Activated naive CD8-positive, alpha-beta T cell treated with anti-CD3 and anti-CD28 coated beads for 36 hours (primary cell): ENCODE data around the gene NUAK1. TPM values are rescaled to one million over a fixed set of nuclear protein-coding genes. Genes with fewer than 3 reads are reported as not detected.

Experiments used
- DNase-seq: peaks from one replicate; pipeline ENCODE4 v3.0.0; 2021
- H3K27ac Mint-ChIP-seq: one replicate; pipeline ENCODE4 v1.8.0; 2022; ENCODE audit warnings: mild to moderate bottlenecking, moderate library complexity, mixed read lengths
- H3K27me3 Mint-ChIP-seq: one replicate; pipeline ENCODE4 v1.8.0; 2022; ENCODE audit warnings: mild to moderate bottlenecking, mixed read lengths
- H3K36me3 Mint-ChIP-seq: one replicate; pipeline ENCODE4 v1.8.0; 2021; ENCODE audit warnings: mild to moderate bottlenecking, mixed read lengths
- H3K4me1 Mint-ChIP-seq: one replicate; pipeline ENCODE4 v1.8.0; 2021; ENCODE audit warnings: mixed read lengths
- H3K4me3 Mint-ChIP-seq: one replicate; pipeline ENCODE4 v1.8.0; 2022; ENCODE audit warnings: mild to moderate bottlenecking, moderate library complexity, mixed read lengths
- H3K9me3 Mint-ChIP-seq: one replicate; pipeline ENCODE4 v1.8.0; 2022; ENCODE audit warnings: mixed read lengths
- total RNA-seq, 2 experiments: library from RNA; stranded (reverse); gene quantifications; one replicate each; pipeline ENCODE4 v1.2.3, GENCODE V29; 2021

Gene NUAK1
- total RNA-seq, 2 experiments from 2014 or later, result not detected

DNA sequence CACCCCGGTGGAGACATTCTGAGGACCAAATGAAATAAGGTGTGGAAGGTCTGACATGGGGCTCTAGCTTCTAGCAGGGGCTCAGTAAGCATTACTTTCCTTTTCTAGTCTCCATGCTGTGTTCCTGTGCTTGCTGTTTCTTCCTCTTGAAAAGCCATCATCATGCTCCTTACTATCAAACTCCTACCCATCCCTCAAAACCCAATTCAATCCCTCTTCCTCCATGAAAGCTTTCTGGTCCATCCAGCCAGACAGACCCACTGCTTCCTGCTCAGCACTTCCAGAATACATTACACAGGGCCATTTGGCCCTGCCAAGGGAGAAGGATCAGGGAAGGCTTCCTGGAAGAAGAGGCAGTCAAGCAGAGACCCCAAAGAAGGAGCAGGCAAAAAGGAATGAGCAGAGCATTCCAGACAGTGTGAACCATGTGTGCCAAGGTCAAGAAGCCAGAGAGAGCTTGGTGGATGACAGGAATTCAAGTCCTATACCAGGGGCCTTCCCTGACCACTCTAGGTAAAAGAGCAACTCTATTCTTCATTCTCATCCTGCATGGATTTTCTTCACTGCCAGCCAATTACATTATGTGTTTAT lies 59.5 kb downstream of the NUAK1 start:
- Mint-ChIP-seq H3K4me1 (no peaks in the 10 kb centered on the region), H3K9me3 (no peaks in the 10 kb centered on the region), H3K27me3 (peaks cover 40% of the 10 kb centered on the region), H3K36me3 (no peaks in the 10 kb centered on the region), H3K27ac (no peak overlapping the region), H3K4me3 (no peak overlapping the region)
- no peak for DNase-seq

- H3K9me3 Mint-ChIP-seq, result no peaks in the 10 kb centered on the region
- H3K4me1 Mint-ChIP-seq, result no peaks in the 10 kb centered on the region
- H3K27me3 Mint-ChIP-seq, result peaks cover 32% of the 10 kb centered on the region
- no peaks in the 10 kb centered on the region for H3K36me3 Mint-ChIP-seq
- H3K4me3 Mint-ChIP-seq, result no peak overlapping the region
- no peak overlapping the region for H3K27ac Mint-ChIP-seq
- no peak for DNase-seq
These were observed 60.3 kb downstream of the NUAK1 start for GRCh38 chr12:106078358-106079010.

DNA sequence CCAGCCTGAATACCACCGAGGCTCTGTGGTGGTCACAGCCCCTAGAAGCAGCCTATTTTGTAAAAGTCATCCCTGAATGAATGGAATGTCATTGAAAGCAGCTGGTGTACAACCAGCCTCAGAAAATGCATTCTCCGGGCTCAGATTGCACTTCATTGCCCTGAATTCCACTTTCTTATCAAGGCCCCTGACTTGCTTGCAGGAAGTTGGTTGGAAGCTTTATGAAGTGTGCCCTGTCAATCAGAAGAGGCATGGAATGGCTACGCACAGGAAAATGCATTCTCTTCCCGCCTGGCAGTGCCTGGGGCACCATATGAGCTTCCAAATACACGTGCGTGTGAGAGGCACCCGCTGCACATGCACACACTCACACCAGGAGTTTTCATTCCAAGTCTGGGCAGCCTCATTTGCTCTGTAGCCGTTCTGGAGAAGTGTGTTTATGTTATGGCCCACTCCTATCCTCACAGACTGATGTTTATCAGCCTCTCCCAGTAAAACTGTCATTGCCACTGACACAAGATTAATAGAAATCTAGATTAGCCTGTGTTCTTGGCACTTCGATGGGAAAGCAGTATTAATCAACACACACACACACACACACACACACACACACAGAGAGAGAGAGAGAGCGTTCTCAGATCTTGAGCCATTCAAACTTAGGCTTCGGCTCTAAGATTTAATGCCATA lies 63.9 kb downstream of the NUAK1 start:
- no peaks in the 10 kb centered on the region for H3K36me3 Mint-ChIP-seq

GRCh38 chr12:106074361-106074705 lies 64.4 kb downstream of the NUAK1 start:
- Mint-ChIP-seq H3K9me3 (no peaks in the 10 kb centered on the region), H3K27ac (no peak overlapping the region), H3K4me3 (no peak overlapping the region), H3K4me1 (no peaks in the 10 kb centered on the region), H3K36me3 (no peaks in the 10 kb centered on the region), H3K27me3 (peaks cover 39% of the 10 kb centered on the region)
- no peak for DNase-seq

More for the DNA sequence above, 63.9 kb downstream of the NUAK1 start:
- DNase-seq, result no peak
- Mint-ChIP-seq H3K27me3 (peaks cover 41% of the 10 kb centered on the region), H3K9me3 (no peaks in the 10 kb centered on the region), H3K27ac (no peak overlapping the region), H3K4me3 (no peak overlapping the region), H3K4me1 (no peaks in the 10 kb centered on the region)

GRCh38 chr12:106073179-106073578 lies 65.6 kb downstream of the NUAK1 start:
- H3K36me3 Mint-ChIP-seq, result no peaks in the 10 kb centered on the region

GRCh38 chr12:106072751-106073150 lies 66.0 kb downstream of the NUAK1 start:
- Mint-ChIP-seq H3K27ac (no peak overlapping the region), H3K4me1 (no peaks in the 10 kb centered on the region), H3K4me3 (no peak overlapping the region), H3K36me3 (no peaks in the 10 kb centered on the region), H3K9me3 (no peaks in the 10 kb centered on the region), H3K27me3 (peaks cover 35% of the 10 kb centered on the region)
- DNase-seq, result no peak

More at GRCh38 chr12:106073179-106073578, 65.6 kb downstream of the NUAK1 start:
- no peak overlapping the region for H3K4me3 Mint-ChIP-seq
- H3K9me3 Mint-ChIP-seq, result no peaks in the 10 kb centered on the region
- peaks cover 35% of the 10 kb centered on the region for H3K27me3 Mint-ChIP-seq
- no peak overlapping the region for H3K27ac Mint-ChIP-seq
- no peaks in the 10 kb centered on the region for H3K4me1 Mint-ChIP-seq
- no peak for DNase-seq

DNA sequence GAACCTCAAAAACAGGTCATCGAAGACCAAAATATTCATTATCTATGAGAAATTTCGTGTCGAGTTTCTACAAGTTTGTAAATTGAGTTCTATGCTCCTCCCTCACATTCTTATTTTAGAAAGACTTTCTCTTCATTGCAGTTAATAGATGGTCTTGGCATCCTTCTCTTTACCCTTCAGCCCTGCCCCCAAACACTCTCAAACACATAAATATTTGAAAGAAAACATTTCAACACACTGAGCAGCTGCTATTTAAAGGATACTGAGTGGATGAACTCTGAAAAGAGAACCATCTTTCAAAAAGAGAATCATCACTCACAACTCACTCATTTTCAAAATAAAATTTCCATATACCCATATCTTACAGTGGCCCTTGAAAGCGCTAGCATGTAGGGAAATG lies 67.1 kb downstream of the NUAK1 start:
- Mint-ChIP-seq H3K4me3 (no peak overlapping the region), H3K36me3 (no peaks in the 10 kb centered on the region), H3K9me3 (no peaks in the 10 kb centered on the region), H3K27me3 (peaks cover 34% of the 10 kb centered on the region), H3K27ac (no peak overlapping the region), H3K4me1 (no peaks in the 10 kb centered on the region)
- DNase-seq, result no peak

GRCh38 chr12:106070611-106071010 lies 68.1 kb downstream of the NUAK1 start:
- Mint-ChIP-seq H3K36me3 (no peaks in the 10 kb centered on the region), H3K4me1 (no peaks in the 10 kb centered on the region), H3K9me3 (no peaks in the 10 kb centered on the region), H3K4me3 (no peak overlapping the region), H3K27ac (no peak overlapping the region), H3K27me3 (peaks cover 29% of the 10 kb centered on the region)
- DNase-seq, result no peak

DNA sequence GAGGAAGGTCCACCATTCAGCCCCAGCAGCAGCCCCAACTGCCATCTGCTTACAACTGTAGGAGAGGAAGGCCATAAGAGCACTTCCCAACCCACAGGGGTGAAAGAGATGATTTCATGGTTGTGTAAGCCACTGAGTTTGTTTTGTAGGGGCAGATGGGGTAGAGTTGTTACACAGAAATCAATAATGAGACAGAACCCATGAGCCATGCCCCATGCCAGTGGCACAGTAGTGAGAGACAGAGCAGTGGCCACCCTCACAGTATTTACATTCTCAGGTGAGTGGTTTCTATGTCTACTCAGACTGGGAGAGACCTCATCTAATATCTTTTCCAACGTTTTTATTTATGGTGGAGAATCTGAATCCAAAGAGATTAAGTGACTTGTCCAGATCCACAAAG lies 68.6 kb downstream of the NUAK1 start:
- Mint-ChIP-seq H3K9me3 (no peaks in the 10 kb centered on the region), H3K36me3 (no peaks in the 10 kb centered on the region), H3K27ac (no peak overlapping the region), H3K4me3 (no peak overlapping the region), H3K4me1 (no peaks in the 10 kb centered on the region), H3K27me3 (peaks cover 34% of the 10 kb centered on the region)
- no peak for DNase-seq

- Mint-ChIP-seq H3K27ac (no peak overlapping the region), H3K36me3 (no peaks in the 10 kb centered on the region), H3K4me3 (no peak overlapping the region), H3K4me1 (no peaks in the 10 kb centered on the region), H3K27me3 (peaks cover 29% of the 10 kb centered on the region), H3K9me3 (no peaks in the 10 kb centered on the region)
- no peak for DNase-seq
These were observed 70.5 kb downstream of the NUAK1 start for GRCh38 chr12:106068296-106068695.

- H3K36me3 Mint-ChIP-seq, result no peaks in the 10 kb centered on the region
- H3K27me3 Mint-ChIP-seq, result peaks cover 25% of the 10 kb centered on the region
- H3K9me3 Mint-ChIP-seq, result no peaks in the 10 kb centered on the region
- H3K4me1 Mint-ChIP-seq, result no peaks in the 10 kb centered on the region
- no peak overlapping the region for H3K27ac Mint-ChIP-seq
- no peak overlapping the region for H3K4me3 Mint-ChIP-seq
- DNase-seq, result no peak
These were observed 71.0 kb downstream of the NUAK1 start for GRCh38 chr12:106067606-106068205.

DNA sequence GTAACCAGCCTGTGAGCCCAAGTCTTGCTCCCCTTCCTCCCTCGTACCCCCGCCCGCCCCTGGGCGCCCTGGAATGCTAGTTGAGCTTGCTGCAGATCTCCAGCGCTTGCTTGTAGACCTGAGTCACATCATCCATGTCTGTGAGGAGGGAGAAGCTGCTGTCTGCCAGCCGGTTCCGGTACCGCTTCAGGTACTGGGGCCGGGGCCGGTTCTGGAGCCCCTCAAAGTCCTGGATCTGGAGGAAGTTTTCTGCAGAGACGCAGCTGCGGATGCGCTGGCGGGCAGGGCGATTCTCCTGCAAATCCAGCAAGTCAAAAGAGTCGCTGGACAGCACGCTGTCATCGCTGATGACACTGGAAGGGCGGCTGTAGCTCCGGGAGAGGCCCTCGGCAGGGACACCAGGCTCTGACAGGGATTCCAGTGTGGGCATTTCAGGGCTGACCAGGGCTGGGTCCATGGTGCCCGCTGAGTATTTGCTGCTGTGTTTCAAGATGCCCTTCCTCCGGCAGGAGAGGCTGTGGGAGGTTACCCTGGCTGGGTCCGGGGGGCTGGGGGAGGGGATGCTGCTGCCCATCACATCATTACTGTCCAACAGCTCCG lies 71.9 kb downstream of the NUAK1 start:
- H3K9me3 Mint-ChIP-seq, result no peaks in the 10 kb centered on the region
- no peak for DNase-seq
- H3K27me3 Mint-ChIP-seq, result peaks cover 21% of the 10 kb centered on the region

GRCh38 chr12:106066051-106066705 lies 72.6 kb downstream of the NUAK1 start:
- Mint-ChIP-seq H3K4me3 (no peak overlapping the region), H3K4me1 (no peaks in the 10 kb centered on the region), H3K27me3 (peaks cover 19% of the 10 kb centered on the region), H3K27ac (no peak overlapping the region), H3K9me3 (no peaks in the 10 kb centered on the region), H3K36me3 (no peaks in the 10 kb centered on the region)
- no peak for DNase-seq

More for the DNA sequence above, 71.9 kb downstream of the NUAK1 start:
- Mint-ChIP-seq H3K4me1 (no peaks in the 10 kb centered on the region), H3K36me3 (no peaks in the 10 kb centered on the region), H3K4me3 (no peak overlapping the region), H3K27ac (no peak overlapping the region)

DNA sequence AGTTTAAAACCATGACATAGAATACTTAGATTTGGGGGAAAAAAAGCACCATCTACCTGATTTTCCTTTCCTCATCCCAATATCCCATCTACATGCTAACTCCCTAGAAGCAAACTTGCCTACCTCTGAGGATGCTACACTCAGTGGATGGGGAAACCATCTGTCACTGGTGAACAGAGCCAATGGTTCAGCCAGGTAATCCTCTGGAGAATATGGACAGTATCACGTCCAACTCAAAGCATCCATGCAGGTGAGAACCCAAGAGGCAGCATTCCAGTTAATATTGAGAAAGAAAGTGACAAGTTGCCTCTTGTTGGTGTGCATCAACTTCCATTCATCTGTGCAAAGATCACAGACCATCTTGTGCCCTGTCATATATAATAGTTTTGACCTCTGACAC lies 73.2 kb downstream of the NUAK1 start:
- Mint-ChIP-seq H3K36me3 (no peaks in the 10 kb centered on the region), H3K27ac (no peak overlapping the region), H3K4me1 (no peaks in the 10 kb centered on the region), H3K4me3 (no peak overlapping the region), H3K9me3 (no peaks in the 10 kb centered on the region), H3K27me3 (peaks cover 17% of the 10 kb centered on the region)
- no peak for DNase-seq

GRCh38 chr12:106064721-106065021 lies 74.1 kb downstream of the NUAK1 start:
- Mint-ChIP-seq H3K27me3 (peaks cover 9% of the 10 kb centered on the region), H3K9me3 (no peaks in the 10 kb centered on the region), H3K4me1 (no peaks in the 10 kb centered on the region), H3K27ac (no peak overlapping the region), H3K36me3 (no peaks in the 10 kb centered on the region), H3K4me3 (no peak overlapping the region)
- DNase-seq, result no peak
